Gastroesophageal sphincter (tissue), 3 donors: Measurements from ENCODE around the gene ZNF280B.

Experiments
- CTCF ChIP-seq, 4 experiments: fragments of 200-600 bp in 2 of 4; fragments of 450-650 bp in 2 of 4; sonication (generic) in 1 of 4; IDR thresholded peaks; one replicate each; pipeline ENCODE4 v1.5.1; 2017 to 2019; ENCODE audit warnings: antibody characterized with exemption in 4 of 4, mild to moderate bottlenecking in 2 of 4, moderate library complexity in 2 of 4
- POLR2A ChIP-seq, 2 donors: fragments of 450-650 bp; IDR thresholded peaks; one replicate each; pipeline ENCODE4 v1.6.1; 2017; ENCODE audit warnings: antibody characterized with exemption in 2 of 2, mild to moderate bottlenecking in 2 of 2, moderate library complexity in 1 of 2
- POLR2AphosphoS5 ChIP-seq: sonication (generic); formaldehyde crosslinking; IDR thresholded peaks from one replicate; pipeline ENCODE4 v1.6.1; 2017; ENCODE audit warnings: antibody characterized with exemption

- TF ChIP-seq CTCF (IDR thresholded peaks at IDR 0.05), result no peak
- TF ChIP-seq POLR2A (IDR thresholded peaks at IDR 0.05), result no peak
- no peak for TF ChIP-seq POLR2AphosphoS5
These were observed 22.2 kb downstream of the ZNF280B start for GRCh38 chr22:22486132-22486899.
